Glomerular visceral epithelial cell (primary cell): ENCODE data around the gene FAM200B.
A peak's percentile ranks its signal among the peaks of the same experiment; 100 is the strongest.

Experiments used
- DNase-seq: peaks from one replicate; pipeline ENCODE4 v3.0.0-alpha.2; 2016; ENCODE audit errors: extremely low spot score

Gene FAM200B

GRCh38 chr4:15668566-15669435 is 12.8 kb upstream of the FAM200B start:
- DNase-seq: no peak

- no peak for DNase-seq
Measured at GRCh38 chr4:15670576-15670975, 11.1 kb upstream of the FAM200B start.

GRCh38 chr4:15672101-15672500 is 9.5 kb upstream of the FAM200B start:
- DNase-seq: no peak

GRCh38 chr4:15673337-15673736 is 8.3 kb upstream of the FAM200B start:
- DNase-seq: no peak

- DNase-seq: no peak
Measured at GRCh38 chr4:15674046-15674445, 7.6 kb upstream of the FAM200B start.

- DNase-seq: no peak
Measured at GRCh38 chr4:15674926-15675325, 6.7 kb upstream of the FAM200B start.

- DNase-seq: no peak
Measured at GRCh38 chr4:15675356-15675755, 6.3 kb upstream of the FAM200B start.

- DNase-seq: no peak
Measured at GRCh38 chr4:15676039-15676438, 5.6 kb upstream of the FAM200B start.

GRCh38 chr4:15676899-15677298 is 4.7 kb upstream of the FAM200B start:
- DNase-seq: no peak

GRCh38 chr4:15677507-15677988 is 4.1 kb upstream of the FAM200B start:
- DNase-seq: peak; percentile 95

- no peak for DNase-seq
Measured at GRCh38 chr4:15681067-15681371, 608 bp upstream of the FAM200B start.

GRCh38 chr4:15682242-15683142 is 865 bp downstream of the FAM200B start:
- peak; percentile 15 for DNase-seq

GRCh38 chr4:15683143-15683495 is 1.5 kb downstream of the FAM200B start:
- peak; percentile 14 for DNase-seq

GRCh38 chr4:15684498-15684897 is 2.9 kb downstream of the FAM200B start:
- no peak for DNase-seq

GRCh38 chr4:15688051-15688450 is 6.4 kb downstream of the FAM200B start:
- DNase-seq: no peak

- peak; percentile 30 for DNase-seq
Measured at GRCh38 chr4:15689540-15689939, 7.9 kb downstream of the FAM200B start.

- peak; percentile 95 for DNase-seq
Measured at GRCh38 chr4:15690020-15690809, 8.6 kb downstream of the FAM200B start.

- peak; percentile 50 for DNase-seq
Measured at GRCh38 chr4:15691346-15692135, 9.9 kb downstream of the FAM200B start.

- DNase-seq: no peak
Measured at GRCh38 chr4:15692602-15693001, 11.0 kb downstream of the FAM200B start.

- DNase-seq: no peak
Measured at GRCh38 chr4:15694431-15694830, 12.8 kb downstream of the FAM200B start.

GRCh38 chr4:15695240-15695699 is 13.6 kb downstream of the FAM200B start:
- peak; percentile 99 for DNase-seq
